ENCODE measurements around the gene VPS54. TPM values are rescaled to one million over a fixed set of nuclear protein-coding genes. Genes with fewer than 3 reads are reported as not detected.

Gene VPS54
- total RNA-seq, 1 experiment from 2014 or later, result 21.2 TPM

GRCh38 chr2:63980794-63981193, 38.4 kb downstream of the VPS54 start:
- Histone ChIP-seq H3K27ac (ENCODE audit: low read length) (no peak overlapping the region), H3K9me3 (ENCODE audit: control insufficient read depth, insufficient read depth, low read depth, low read length) (no peaks in the 10 kb centered on the region), H3K36me3 (ENCODE audit: control insufficient read depth, insufficient read depth, low read length) (peaks cover 2% of the 10 kb centered on the region), H3K4me3 (ENCODE audit: low read depth in 2 of 2, low read length in 2 of 2) (no peak overlapping the region), H3K4me1 (ENCODE audit: control insufficient read depth, insufficient read depth, low read length) (no peaks in the 10 kb centered on the region), H3K27me3 (ENCODE audit: control insufficient read depth, insufficient read depth, low read length) (no peaks in the 10 kb centered on the region)
- ATAC-seq (no peak), DNase-seq (ENCODE audit: low read depth, low spot score) (no peak)
- TF ChIP-seq REST (IDR thresholded peaks at IDR 0.05; ENCODE audit: insufficient read depth in 1 of 2, low read depth in 2 of 2, low read length in 1 of 2) (no peak), SIN3A (IDR thresholded peaks at IDR 0.05; ENCODE audit: borderline replicate concordance, insufficient read depth, low read depth, low read length) (no peak), TCF7L2 (IDR thresholded peaks at IDR 0.05; ENCODE audit: low read depth, low read length) (no peak)
- BruUV-seq (replicated peaks), result no TSS peak
- in situ Hi-C loops (cut with HindIII; ENCODE audit: low pct_unique_long_range_greater_than_20kb, low sequenced_read_pairs), result no loop called here
- intact Hi-C loops (cut with micrococcal nuclease; ENCODE audit: unreplicated experiment), result no loop called here
- ChIA-PET CTCF (no interaction called here), POLR2A (no interaction called here)

DNA sequence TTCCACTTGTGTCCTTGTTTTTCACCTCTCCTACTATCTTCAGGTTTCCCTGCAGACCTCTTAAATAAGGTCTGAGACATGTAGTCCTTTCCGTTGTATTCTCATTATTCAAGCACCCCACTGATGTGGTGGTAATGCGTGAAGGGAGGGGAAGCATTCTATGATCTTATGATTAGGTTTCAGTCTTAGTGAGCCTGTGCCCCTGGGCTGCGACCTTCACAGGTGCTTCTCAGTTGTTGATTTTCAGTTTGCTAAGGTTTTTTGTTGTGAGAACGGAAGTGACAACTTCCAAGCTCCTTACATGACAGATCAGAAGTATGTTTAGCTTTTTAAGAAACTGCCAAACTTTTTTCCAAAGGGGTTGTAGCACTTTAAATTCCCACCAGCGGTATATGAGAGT, 41.3 kb downstream of the VPS54 start:
- no peaks in the 10 kb centered on the region for H3K9me3 ChIP-seq (ENCODE audit: control insufficient read depth, insufficient read depth, low read depth, low read length)
- no peak for DNase-seq (ENCODE audit: low read depth, low spot score)
- H3K27me3 ChIP-seq (ENCODE audit: control insufficient read depth, insufficient read depth, low read length), result no peaks in the 10 kb centered on the region
- TF ChIP-seq TCF7L2 (IDR thresholded peaks at IDR 0.05; ENCODE audit: low read depth, low read length) (no peak), POLR2AphosphoS5 (IDR thresholded peaks at IDR 0.05; ENCODE audit: low read depth, low read length) (no peak), REST (IDR thresholded peaks at IDR 0.05; ENCODE audit: insufficient read depth in 1 of 2, low read depth in 2 of 2, low read length in 1 of 2) (no peak), SIN3A (IDR thresholded peaks at IDR 0.05; ENCODE audit: borderline replicate concordance, insufficient read depth, low read depth, low read length) (no peak)
- TF ChIP-seq, protein P1, sequence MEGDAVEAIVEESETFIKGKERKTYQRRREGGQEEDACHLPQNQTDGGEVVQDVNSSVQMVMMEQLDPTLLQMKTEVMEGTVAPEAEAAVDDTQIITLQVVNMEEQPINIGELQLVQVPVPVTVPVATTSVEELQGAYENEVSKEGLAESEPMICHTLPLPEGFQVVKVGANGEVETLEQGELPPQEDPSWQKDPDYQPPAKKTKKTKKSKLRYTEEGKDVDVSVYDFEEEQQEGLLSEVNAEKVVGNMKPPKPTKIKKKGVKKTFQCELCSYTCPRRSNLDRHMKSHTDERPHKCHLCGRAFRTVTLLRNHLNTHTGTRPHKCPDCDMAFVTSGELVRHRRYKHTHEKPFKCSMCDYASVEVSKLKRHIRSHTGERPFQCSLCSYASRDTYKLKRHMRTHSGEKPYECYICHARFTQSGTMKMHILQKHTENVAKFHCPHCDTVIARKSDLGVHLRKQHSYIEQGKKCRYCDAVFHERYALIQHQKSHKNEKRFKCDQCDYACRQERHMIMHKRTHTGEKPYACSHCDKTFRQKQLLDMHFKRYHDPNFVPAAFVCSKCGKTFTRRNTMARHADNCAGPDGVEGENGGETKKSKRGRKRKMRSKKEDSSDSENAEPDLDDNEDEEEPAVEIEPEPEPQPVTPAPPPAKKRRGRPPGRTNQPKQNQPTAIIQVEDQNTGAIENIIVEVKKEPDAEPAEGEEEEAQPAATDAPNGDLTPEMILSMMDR (IDR thresholded peaks at IDR 0.05), result no peak
- peaks cover 2% of the 10 kb centered on the region for H3K36me3 ChIP-seq (ENCODE audit: control insufficient read depth, insufficient read depth, low read length)
- POLR2A ChIA-PET, result no interaction called here
- BruUV-seq (replicated peaks), result no TSS peak
- H3K4me3 ChIP-seq (ENCODE audit: low read depth in 2 of 2, low read length in 2 of 2), result no peak overlapping the region
- CTCF ChIA-PET, result no interaction called here
- H3K4me1 ChIP-seq (ENCODE audit: control insufficient read depth, insufficient read depth, low read length), result no peaks in the 10 kb centered on the region
- no peak for ATAC-seq
- no peak overlapping the region for H3K27ac ChIP-seq (ENCODE audit: low read length)
- intact Hi-C loops (cut with micrococcal nuclease; ENCODE audit: unreplicated experiment), result no loop called here
- in situ Hi-C loops (cut with HindIII; ENCODE audit: low pct_unique_long_range_greater_than_20kb, low sequenced_read_pairs), result no loop called here
